ENCODE data around the gene LAMA2.

The LAMA2 gene

DNA sequence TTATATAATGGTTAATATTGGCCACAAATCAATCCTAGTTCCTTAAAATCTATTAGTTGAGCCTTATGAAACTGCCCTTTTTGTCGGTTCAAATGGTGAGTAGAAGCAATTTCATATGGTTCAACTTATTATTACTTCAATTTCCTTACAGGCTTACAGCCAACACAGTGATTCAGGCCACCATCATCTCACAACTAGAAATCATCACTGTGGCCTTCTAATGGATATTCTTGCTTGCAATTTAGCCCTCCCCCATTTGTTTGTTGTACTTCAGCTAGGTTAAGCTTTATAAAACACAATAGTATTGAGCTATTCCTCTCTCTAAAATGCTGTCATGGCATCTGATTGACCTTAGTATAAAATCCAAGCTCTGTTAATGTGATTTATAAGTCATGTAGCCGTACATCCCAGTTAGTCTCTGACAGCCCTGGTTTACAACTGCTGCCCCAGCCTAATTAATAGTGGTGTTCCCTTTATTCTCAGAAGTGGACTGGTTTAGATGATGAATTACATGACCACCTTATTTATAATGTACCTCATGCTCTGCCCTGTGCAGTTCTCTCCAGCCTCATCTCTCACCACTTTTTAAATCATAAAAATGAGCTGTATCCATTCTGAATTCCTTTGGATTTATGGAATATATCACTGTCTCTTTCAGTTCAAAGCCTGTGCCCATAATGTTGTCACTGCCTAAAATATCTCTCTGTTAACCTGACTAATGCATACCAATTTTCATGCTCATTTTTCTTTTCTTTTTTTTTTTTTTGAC is 36.7 kb downstream of the LAMA2 start:
- no peak for DNase-seq

DNA sequence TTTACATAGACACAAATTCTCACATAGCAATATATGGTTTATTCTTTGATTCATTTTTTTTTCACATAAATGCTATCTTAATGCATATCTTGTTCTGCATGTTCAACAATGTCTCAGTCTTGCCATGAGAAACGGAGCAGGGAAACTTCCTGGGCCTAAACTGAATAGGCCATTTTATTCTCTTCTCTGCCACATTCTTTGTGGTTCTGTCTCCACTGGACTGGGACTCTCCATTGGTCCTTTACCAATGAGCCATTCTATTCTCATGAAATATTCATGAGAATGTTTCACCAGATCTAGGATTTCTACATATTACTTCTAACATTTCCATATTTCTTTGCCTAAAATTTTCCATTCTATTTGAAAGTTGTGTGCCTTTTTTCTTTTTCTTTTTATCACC is 42.8 kb downstream of the LAMA2 start:
- DNase-seq = no peak

DNA sequence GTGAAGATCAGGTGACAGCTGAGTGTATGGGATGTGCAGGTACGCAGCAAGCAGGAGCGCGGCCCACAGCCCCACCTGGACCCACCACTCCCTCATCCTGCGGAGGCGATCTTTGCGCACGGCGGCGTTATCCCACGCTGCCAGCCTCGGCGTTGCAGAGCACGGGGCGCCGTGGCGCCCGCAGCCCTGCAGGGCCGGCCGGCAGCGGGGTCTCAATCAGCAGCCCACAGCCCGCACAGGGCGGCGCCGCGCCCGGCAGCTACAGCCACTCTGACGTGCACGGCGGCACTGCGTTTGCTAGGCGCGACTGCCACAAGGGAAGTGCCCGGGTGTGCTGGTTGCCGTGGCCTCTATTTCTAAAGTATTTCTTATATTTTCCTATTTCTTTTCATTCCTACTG is 46.9 kb downstream of the LAMA2 start:
- DNase-seq = no peak

DNA sequence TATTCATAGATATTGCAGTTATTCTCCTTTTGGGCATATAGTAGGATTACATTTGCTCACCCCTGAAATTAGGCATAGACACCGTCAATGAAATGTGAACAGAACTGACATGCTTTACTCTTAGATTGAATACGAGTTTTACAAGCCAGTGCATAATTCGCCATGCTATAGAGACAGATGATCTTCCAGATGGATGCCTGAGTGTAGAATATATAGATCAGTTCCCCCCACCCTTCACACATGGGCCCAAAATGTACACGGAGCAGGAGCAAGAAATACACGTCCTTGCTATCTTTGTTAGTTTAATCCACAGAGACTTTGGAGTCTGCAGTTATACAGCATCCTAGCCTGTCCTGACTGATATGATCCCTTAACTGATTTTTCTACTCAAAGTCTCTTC is 47.4 kb downstream of the LAMA2 start:
- DNase-seq = no peak

DNA sequence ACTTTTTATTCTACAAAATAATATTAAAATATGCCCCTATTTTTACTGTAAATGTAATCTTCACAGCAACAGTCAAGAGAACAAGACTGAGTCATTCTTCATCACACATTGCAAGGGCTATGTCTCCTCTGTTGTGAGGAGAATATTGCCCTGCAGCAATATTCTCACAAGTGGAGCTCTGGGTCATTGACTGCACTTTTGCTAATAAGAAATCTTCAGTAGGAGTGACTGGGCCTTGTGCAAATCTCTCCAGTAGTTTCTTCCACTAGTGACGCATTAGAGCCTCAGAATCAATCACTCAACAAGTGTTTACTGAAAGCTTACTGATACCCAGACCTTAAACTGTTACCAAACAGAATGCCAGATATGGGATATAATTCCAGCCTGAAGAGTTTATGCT is 49.1 kb downstream of the LAMA2 start:
- DNase-seq = no peak

DNA sequence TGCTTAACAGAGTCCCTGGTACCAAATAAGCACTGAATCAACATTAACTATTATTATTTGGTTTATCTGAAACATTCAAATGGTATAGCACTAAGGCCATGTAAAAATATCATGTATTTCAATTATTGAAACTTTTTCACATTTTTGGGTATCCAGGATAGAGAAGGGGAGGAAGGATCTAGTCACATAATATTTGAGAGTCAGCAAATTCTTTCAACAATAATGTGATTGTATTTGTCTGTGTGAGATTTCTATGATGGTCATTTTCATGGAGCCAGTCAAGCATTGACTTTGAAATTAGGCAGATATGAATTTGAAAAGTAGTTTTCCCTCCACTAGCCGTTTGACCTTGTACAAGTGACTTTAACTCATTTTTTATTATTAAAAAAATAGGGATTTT is 67.9 kb downstream of the LAMA2 start:
- no peak for DNase-seq

DNA sequence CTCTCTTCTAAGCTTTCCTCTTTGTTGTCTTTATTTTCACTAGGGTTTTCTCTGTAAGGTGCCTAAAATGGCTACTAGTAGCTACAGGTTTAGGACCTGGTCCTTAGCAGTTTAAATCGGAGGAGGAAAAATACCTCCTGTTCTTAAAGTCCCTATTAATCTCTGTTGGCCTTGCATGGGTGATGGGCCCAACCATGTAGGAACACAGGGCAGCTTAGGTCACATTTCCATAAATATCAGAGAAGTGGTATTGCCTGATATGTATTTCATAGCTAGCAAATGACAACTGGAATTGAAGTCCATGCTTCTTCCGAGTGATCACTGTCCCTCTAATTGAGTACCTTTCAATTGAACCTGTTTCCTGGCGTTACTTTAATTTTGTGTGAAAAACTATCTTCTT is 70.0 kb downstream of the LAMA2 start:
- DNase-seq = no peak

DNA sequence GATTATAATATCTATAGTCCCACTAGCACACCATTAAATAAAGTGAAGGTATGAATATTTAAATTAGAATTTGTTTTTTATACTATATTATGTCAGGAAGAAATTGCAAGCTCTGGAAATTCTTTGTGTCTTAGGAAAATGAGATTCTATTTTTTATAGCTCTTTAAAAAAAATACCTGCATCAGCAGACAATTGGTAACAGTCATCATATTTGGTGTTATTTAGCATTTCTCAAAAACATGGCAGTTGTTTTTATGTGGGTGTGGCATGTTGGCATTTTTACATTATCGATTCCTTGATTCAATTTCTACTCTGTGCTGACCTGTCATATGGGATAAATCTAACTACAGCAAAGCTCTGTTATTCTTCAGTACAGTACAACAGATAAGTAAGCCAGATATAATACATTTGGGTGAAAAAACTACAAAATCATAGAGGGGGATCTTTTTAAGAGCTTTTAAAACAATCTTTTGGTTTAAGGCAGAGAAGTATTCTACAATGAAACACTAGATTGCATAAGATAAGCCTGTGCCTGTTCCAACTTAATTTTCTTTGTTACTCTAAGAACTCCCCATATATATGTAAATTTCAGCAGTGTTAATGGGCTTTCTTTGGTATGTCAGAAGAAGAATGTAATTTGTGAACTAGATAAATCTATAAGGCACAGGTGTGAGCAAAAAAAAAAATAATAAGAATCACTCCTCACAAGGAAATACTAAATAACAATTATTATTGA is 71.5 kb downstream of the LAMA2 start:
- DNase-seq = no peak

DNA sequence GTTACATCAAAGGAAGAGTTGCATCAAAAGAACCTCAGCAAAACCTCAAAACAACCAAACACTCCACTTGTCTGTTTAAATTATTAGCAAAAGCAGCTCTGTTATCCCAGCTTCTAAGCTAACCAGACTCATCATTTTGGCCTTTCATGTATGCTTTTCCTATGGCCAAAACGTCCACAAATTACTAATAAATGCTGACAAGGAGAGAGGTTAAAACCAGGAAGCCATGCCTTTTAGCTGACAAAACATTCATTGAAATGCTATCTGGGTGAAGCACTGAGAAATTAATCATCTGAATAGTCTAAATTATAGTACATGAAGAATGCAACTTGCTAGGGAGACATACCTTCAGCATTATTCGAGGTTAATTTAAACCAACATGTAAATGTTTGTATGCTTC is 80.6 kb downstream of the LAMA2 start:
- no peak for DNase-seq

DNA sequence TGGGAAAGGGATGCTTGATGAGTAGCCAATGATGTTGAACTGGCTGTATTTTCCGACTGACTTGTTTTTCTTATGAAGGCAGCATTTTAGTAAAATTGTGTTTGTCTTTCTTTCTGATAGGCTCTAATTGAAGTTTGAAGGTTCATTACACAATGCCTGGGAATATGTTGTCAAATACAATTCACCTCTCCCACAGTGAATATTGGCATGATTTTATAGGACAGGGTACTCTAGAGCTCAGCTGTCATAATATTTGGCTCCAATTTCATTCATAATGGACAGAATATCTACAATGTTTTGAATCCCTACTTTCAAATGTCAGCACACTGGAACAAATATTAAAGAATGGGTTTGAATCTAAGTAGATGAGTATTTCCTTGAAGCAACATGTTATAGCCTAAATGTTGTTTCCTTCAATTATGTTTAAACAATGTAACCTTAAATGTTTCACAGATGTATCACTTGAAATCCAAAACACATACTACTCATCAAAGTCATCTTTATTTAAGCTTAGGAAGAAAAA is 81.4 kb downstream of the LAMA2 start:
- DNase-seq = no peak

DNA sequence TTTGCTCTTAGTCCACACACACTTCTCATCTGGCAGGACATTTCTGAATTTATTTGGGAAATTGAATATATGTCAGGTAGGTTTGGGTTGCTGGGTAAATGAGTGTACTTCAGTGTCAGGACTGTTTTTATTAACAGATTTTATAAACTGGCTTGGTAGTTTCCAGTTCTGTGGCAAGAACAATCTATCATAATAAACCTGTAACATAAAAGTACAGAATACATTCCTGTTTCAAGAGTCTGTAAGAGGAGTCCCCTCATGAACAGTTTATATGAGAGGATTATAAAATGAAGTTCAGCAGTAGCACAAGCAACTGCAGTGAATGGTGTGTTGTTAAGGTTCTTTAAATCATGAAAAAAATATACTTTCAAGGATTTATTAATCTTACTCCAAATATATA is 81.8 kb downstream of the LAMA2 start:
- no peak for DNase-seq

DNA sequence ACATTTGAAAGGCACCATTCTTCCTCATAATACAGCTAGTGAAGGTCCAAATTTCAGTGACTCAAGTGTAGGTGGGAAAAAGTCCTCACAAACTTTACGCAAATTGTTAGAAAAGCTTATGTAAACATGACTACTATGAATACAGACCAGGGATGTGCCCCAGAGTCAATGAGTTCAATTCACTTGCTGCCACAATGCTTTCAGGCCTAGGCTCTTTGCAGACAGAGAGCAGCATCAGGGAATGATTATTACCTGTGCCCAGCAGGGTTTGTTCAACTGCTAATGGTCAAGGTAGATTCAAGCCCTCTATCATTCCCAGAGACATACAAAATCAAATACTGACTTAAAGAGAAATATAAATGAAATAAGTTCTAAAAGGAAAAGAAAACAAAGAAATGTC is 84.0 kb downstream of the LAMA2 start:
- DNase-seq = no peak

DNA sequence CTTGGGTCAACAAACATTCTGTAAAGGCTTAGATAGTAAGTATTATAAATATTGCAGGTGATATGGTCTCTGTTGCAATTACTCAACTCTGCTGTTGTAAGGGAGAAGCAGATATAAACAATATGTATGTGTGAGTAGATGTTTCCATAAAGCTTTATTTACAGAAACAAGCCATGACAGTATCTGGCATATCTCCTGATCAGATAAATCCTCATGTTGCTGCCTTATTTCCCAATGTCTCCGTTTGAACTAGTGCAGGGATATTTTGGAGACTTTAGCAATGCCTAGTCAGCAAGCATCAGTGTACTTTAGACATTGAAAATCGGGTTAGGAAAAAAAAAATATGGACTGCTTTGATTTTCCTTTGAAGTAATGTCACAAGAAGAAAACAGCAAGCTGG is 96.1 kb downstream of the LAMA2 start:
- no peak for DNase-seq

DNA sequence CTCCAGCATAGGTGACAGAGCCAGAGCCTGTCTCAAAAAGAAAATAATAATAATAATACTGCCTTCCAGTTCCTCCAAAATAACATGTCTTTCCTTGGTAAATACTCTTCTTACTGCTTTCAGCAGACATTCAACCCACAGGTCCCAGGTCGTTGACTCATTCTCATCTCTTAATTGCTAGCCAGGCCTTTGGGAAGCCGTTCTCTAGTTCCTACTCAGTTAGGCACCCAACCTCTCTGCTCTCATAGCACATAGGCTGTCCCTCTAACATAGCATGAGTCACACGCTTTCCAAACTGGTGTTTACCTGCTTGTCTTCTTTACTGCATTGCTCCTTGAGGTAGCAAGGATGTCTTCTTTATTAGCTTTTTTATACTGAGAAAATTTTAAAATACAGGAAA is 98.8 kb downstream of the LAMA2 start:
- DNase-seq = no peak

DNA sequence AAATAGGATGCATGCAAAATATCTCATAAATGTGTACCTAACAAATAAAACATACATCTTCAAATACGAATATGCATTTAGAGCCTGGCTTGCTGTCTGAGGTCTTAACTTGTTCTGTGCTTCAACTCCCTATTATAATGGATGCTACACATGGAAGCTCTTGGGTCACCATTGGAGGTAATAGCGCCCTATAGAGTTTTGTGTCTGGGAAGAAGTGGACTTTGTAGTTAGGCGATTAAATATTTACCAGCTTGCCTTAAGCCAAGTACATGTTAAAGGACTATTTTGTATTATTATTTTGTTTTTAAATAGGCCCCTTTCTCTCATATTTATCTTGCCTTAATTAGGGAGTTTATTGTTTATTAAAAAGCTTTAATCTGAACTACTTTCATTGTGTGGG is 107.4 kb downstream of the LAMA2 start:
- no peak for DNase-seq

DNA sequence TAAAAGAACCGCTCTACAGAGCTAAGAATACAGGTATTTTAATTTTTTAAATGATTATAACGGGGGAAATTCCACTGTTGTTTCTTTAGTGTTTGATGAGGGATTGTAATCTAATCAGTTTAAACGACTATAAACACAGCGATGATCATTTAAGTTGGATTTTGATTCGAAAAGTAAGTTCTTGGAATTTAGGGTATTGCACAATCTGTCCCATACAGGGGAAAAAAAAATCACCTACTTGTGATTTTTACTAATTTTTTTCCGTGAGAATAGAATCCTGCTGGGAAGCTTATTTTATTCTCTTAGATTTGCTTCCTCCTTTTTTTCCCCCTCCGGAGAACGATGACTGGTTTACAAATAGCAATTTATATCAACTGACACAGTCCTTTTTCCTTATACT is 108.0 kb downstream of the LAMA2 start:
- no peak for DNase-seq

DNA sequence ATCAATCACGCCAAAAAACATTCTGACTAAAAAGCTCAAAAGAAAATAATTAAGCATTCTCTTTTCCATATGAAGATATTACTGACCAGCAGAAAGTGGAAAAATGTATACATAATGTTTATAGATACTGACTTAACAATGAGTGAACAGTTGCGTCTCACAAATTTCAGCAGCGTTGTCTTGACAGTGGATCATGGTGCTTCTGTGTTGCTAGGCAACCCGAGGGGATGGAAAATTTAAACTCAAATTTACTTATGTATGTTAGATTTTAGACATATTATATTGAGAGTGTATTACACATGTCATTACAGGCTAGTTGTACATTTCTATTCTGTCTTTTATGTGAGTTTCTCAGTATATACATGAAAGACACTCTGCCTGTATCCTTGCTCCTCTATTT is 110.2 kb downstream of the LAMA2 start:
- no peak for DNase-seq

DNA sequence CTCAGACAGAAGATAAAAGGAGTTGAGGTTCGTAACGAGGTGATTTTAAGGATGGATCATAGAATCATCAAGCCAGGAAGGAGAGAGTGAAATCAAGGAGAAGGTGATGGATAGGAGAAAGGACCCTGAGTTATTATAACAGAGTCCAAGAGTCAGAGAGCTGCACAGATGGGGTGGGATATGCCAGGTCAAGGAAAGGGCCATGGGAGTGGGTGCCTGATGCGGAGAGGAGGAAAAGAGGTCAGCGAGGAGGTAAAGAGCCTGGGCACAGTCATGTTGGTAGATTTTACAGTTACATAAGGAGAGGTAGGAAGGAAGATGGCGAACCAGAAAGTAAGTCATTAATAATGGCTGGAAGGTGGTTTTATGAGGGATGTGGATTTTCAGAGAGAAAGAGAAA is 114.9 kb downstream of the LAMA2 start:
- no peak for DNase-seq

DNA sequence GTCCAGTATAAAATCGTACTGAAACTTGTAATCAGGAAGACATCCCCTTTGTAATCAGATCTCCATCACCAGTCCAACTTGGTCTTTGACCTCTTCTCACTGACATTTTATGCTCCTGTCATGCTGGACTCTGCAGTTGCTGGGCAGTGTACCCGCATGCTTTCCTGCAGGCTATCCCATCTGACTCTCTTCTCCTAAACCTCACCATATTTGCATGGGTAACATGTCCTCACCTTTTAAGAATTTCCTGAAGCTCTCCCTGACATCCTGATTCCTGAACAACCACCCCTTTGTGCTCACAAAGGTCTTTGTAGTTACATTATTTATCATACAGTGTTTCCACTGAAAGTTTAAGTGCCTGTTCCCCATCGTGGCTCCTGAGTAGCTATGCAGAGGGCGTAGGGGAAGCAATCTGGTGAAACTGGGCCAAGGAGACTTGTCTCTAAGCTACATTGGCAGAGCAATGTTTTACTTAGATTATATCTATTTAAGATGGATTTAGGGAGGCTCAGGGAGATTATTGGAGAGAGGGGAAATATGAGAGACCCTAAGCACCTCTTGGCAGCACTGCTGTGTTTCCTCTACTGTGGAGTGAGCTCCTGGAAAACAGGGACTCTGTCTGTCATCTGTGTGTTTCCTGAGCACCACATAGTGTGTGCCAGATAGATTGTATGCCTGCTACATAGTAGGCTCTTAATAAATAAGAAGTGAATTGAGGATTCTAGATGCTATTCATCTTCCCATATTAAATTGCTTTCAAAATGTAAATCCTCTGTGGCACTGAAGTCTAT is 124.0 kb downstream of the LAMA2 start:
- DNase-seq = no peak

DNA sequence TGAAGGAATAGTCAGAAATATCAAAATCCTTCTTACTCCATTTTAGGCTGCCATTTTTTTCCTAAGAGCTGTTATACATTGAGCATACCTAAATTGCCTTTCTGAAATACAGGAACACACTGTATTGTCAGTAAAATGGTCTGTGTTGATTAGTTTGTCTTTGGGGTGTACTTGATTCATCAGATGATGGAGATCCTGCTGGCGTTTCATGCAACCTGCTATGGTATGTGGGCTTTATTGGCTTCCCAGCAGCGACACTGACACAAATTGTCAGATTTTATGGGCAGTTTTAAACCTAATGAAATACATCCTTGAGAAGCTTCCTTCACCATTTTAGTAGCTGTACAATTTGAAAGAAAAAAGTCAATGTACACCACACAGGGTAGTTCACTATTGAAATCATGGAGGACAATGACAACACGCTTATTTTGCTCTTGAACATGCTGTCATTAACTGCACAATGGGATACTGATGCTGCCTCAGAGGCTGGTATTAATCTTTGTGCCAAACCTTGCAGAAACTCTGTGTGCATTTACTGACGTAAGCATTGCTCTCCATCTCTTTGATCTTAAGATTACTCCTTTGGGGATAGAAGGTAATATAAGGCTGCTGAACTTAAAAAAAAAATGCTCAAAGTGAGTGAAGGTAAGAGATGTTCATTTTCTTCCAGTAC is 124.9 kb downstream of the LAMA2 start:
- DNase-seq = no peak

DNA sequence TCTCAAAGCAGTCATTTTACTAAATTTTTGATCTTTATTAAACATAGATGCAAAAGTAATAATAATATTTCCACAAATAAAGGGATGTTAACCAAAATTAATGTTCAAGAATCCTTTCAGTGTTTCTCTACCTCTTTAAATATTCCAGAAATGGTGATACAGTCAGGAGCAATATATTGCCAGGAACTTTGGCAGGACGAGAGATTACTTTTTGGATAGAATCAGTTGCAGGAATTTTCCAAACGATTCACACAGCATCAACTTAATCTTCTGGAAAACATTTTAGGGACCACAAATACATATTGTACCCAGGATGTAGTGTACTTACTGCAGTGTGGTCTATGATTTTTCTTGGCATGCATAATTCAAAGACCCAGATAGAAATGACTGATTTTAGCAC is 125.7 kb downstream of the LAMA2 start:
- no peak for DNase-seq

DNA sequence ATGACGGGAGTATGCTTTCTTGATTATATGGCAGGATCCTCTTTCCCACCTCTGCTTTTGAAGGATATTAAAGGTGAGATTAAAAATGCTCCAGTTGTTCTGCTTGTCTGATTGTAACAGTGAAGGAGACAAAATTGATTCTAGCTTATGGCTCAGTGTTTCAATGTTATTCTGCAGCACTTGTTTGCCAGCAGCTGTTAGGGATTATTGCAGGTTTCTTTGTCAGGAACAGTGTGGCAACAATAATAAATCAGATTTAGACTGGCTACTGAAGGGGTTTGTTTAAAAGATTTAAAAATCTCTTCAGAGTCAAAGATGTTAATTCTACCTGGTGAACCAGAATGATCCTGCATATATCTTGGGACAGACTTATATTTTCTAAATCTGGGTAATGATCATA is 126.9 kb downstream of the LAMA2 start:
- DNase-seq = no peak

DNA sequence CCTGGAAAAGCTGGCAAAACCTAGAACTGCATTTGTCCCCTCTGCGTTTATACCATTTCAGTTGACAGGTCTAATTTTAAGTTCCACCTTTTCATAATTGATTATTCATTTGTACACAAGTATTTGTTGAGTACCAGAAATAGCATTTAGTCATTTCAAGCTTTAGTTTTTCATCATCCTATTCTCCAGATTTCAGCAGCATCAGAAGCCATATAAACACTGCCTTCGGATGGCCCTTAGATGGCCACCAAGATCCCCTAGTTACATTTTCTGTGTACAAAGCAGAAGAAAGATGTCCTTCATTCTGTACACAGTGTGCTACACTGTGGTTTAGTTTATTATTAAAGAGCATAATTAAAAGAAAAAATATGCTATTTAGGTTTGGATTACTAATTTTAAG is 131.4 kb downstream of the LAMA2 start:
- no peak for DNase-seq

Data from DMS 273 treated with DMSO at 0.1 percent for 48 hours (cell line).